Caco-2 (cell line): Measurements from ENCODE around the gene PCBP3. TPM values are rescaled to one million over a fixed set of nuclear protein-coding genes. Genes with fewer than 3 reads are reported as not detected.

Experiments used
- BruUV-seq: library from RNA; stranded (reverse); fragments of 400-500 nt; replicated peaks from 2 replicates; lab custom pipeline; 2021; lab: Mats Ljungman, UMichigan
- CTCF ChIA-PET: fragments of 300-600 bp; sonication (Branson Sonifier 250); formaldehyde crosslinking; loops from one replicate; lab custom pipeline; 2022; ENCODE audit warnings: antibody characterized with exemption; lab: Charles Lee
- POLR2A ChIA-PET: fragments of 300-600 bp; sonication (Branson Sonifier 250); formaldehyde crosslinking; loops from one replicate; lab custom pipeline; 2022; ENCODE audit warnings: antibody characterized with exemption; lab: Charles Lee
- DNase-seq, 2 experiments: peaks; one replicate each; pipeline versions ENCODE4 v3.0.0 to v3.0.0-alpha.2; 2020 to 2022
- H3K27me3 ChIP-seq: replicated peaks from 2 replicates; pipeline ENCODE4 v1.6.0; 2011; ENCODE audit warnings: low read length; ENCODE audit not compliant: control insufficient read depth, insufficient read depth
- H3K36me3 ChIP-seq: 2 replicates; pipeline ENCODE4 v1.5.1; 2011; ENCODE audit warnings: low read length; ENCODE audit not compliant: control insufficient read depth, insufficient read depth
- H3K4me1 ChIP-seq: fragments of 250-450 bp; sonication (Bioruptor Pico); 2 replicates; pipeline ENCODE4 v1.5.1; 2020; ENCODE audit warnings: mild to moderate bottlenecking
- H3K4me3 ChIP-seq: 2 replicates; pipeline ENCODE4 v1.5.1; 2011; ENCODE audit warnings: low read depth, mild to moderate bottlenecking, control low read depth, low read length
- H3K9me3 ChIP-seq: fragments of 250-450 bp; sonication (Bioruptor Pico); 2 replicates; pipeline ENCODE4 v1.5.1; 2020; ENCODE audit warnings: mild to moderate bottlenecking, moderate library complexity
- H3K27ac Mint-ChIP-seq: one replicate; pipeline ENCODE4 v1.8.0; 2022; ENCODE audit warnings: mixed read lengths; ENCODE audit not compliant: unreplicated experiment
- H3K27me3 Mint-ChIP-seq: one replicate; pipeline ENCODE4 v1.8.0; 2022; ENCODE audit warnings: mixed read lengths; ENCODE audit not compliant: insufficient read depth, unreplicated experiment
- H3K36me3 Mint-ChIP-seq: one replicate; pipeline ENCODE4 v1.8.0; 2022; ENCODE audit warnings: mild to moderate bottlenecking, mixed read lengths; ENCODE audit not compliant: insufficient read depth, unreplicated experiment
- H3K4me1 Mint-ChIP-seq: one replicate; pipeline ENCODE4 v1.8.0; 2022; ENCODE audit warnings: low read depth, mixed read lengths; ENCODE audit not compliant: unreplicated experiment
- H3K4me3 Mint-ChIP-seq: one replicate; pipeline ENCODE4 v1.8.0; 2022; ENCODE audit warnings: mild to moderate bottlenecking, moderate library complexity, mixed read lengths; ENCODE audit not compliant: unreplicated experiment
- H3K9me3 Mint-ChIP-seq: one replicate; pipeline ENCODE4 v1.8.0; 2022; ENCODE audit warnings: mixed read lengths; ENCODE audit not compliant: unreplicated experiment
- CTCF ChIP-seq, 2 experiments: fragments of 200-600 bp in 1 of 2; IDR thresholded peaks; 1 replicate in 1 of 2; 2 replicates in 1 of 2; pipeline versions ENCODE4 v1.5.1 to v1.8.0; 2011 to 2022; ENCODE audit warnings: antibody characterized with exemption in 1 of 2, control low read depth in 1 of 2, inconsistent platforms in 1 of 2, low read depth in 1 of 2, low read length in 1 of 2, mild to moderate bottlenecking in 1 of 2, moderate library complexity in 1 of 2; ENCODE audit not compliant: insufficient read depth in 1 of 2, severe bottlenecking in 1 of 2, unreplicated experiment in 1 of 2
- intact Hi-C: fragments of 100-400 bp; cut with micrococcal nuclease; formaldehyde crosslinking; loops from one replicate; pipeline ENCODE4 v1.10.0; 2022; ENCODE audit not compliant: unreplicated experiment
- total RNA-seq: library from RNA; stranded (reverse); gene quantifications from 2 replicates; pipeline ENCODE4 v1.2.3, GENCODE V29; 2022

Gene PCBP3
- total RNA-seq, 1 experiment from 2014 or later, result 0.75 TPM

GRCh38 chr21:45868488-45868887 is 225.0 kb downstream of the PCBP3 start:
- H3K4me1 ChIP-seq, result no peaks in the 10 kb centered on the region
- ChIA-PET POLR2A (interaction anchor here (0.7 kb wide), 1 partner anchor 61 kb away, joined by 9 read pairs; no protein-coding TSS in a partner anchor), CTCF (interaction anchor here (0.7 kb wide), 1 partner anchor 105 kb away, joined by 3 read pairs; no protein-coding TSS in a partner anchor)
- Mint-ChIP-seq H3K4me3 (no peak overlapping the region), H3K4me1 (no peaks in the 10 kb centered on the region), H3K9me3 (no peaks in the 10 kb centered on the region), H3K27ac (no peak overlapping the region), H3K27me3 (peaks cover 16% of the 10 kb centered on the region), H3K36me3 (peaks cover 5% of the 10 kb centered on the region)
- H3K9me3 ChIP-seq, result no peaks in the 10 kb centered on the region
- no peaks in the 10 kb centered on the region for H3K27me3 ChIP-seq
- H3K36me3 ChIP-seq, result no peaks in the 10 kb centered on the region
- H3K4me3 ChIP-seq, result no peak overlapping the region
- no TSS peak for BruUV-seq
- TF ChIP-seq CTCF (IDR thresholded peaks at IDR 0.05; ENCODE audit: insufficient read depth in 1 of 2, low read depth in 1 of 2, low read length in 1 of 2, severe bottlenecking in 1 of 2, unreplicated experiment in 1 of 2), result no peak
- no peak for DNase-seq
- intact Hi-C loops, result no loop called here

GRCh38 chr21:45869121-45870007 is 225.8 kb downstream of the PCBP3 start:
- H3K9me3 ChIP-seq, result no peaks in the 10 kb centered on the region
- Mint-ChIP-seq H3K36me3 (peaks cover 5% of the 10 kb centered on the region), H3K4me1 (no peaks in the 10 kb centered on the region), H3K27ac (no peak overlapping the region), H3K9me3 (no peaks in the 10 kb centered on the region), H3K4me3 (no peak overlapping the region), H3K27me3 (peaks cover 14% of the 10 kb centered on the region)
- ChIA-PET POLR2A (no interaction called here), CTCF (interaction anchor here (0.6 to 0.7 kb wide), 2 partner anchors 106 to 249 kb away, joined by 3 read pairs; no protein-coding TSS in a partner anchor)
- TF ChIP-seq CTCF (IDR thresholded peaks at IDR 0.05; ENCODE audit: insufficient read depth in 1 of 2, low read depth in 1 of 2, low read length in 1 of 2, severe bottlenecking in 1 of 2, unreplicated experiment in 1 of 2), result no peak
- peak in 1 of 2 experiments; percentile 23 for DNase-seq
- intact Hi-C loops, result no loop called here
- no peaks in the 10 kb centered on the region for H3K27me3 ChIP-seq
- H3K4me1 ChIP-seq, result no peaks in the 10 kb centered on the region; the same call in 1 of the 2 replicates
- H3K4me3 ChIP-seq, result no peak overlapping the region
- H3K36me3 ChIP-seq, result no peaks in the 10 kb centered on the region
- no TSS peak for BruUV-seq

GRCh38 chr21:45870421-45870820 is 226.9 kb downstream of the PCBP3 start:
- H3K9me3 Mint-ChIP-seq, result no peaks in the 10 kb centered on the region
- no peak overlapping the region for H3K4me3 Mint-ChIP-seq

More at GRCh38 chr21:45870421-45870820, 226.9 kb downstream of the PCBP3 start:
- TF ChIP-seq CTCF (IDR thresholded peaks at IDR 0.05; ENCODE audit: insufficient read depth in 1 of 2, low read depth in 1 of 2, low read length in 1 of 2, severe bottlenecking in 1 of 2, unreplicated experiment in 1 of 2), result no peak
- no peak overlapping the region for H3K4me3 ChIP-seq
- H3K36me3 Mint-ChIP-seq, result peaks cover 5% of the 10 kb centered on the region
- ChIA-PET CTCF (no interaction called here), POLR2A (no interaction called here)
- H3K27ac Mint-ChIP-seq, result no peak overlapping the region
- H3K4me1 ChIP-seq, result peaks cover 9% of the 10 kb centered on the region
- intact Hi-C loops, result no loop called here
- peak in 1 of 2 experiments; percentile 22 for DNase-seq
- H3K4me1 Mint-ChIP-seq, result no peaks in the 10 kb centered on the region
- H3K27me3 Mint-ChIP-seq, result peaks cover 18% of the 10 kb centered on the region
- H3K9me3 ChIP-seq, result no peaks in the 10 kb centered on the region
- no peaks in the 10 kb centered on the region for H3K36me3 ChIP-seq
- BruUV-seq, result no TSS peak
- H3K27me3 ChIP-seq, result no peaks in the 10 kb centered on the region
